GM13977 (cell line): ENCODE data around the gene ZFP36L2.

Experiments used
- DNase-seq: peaks from one replicate; pipeline ENCODE4 v3.0.0; 2012; ENCODE audit warnings: low spot score
- in situ Hi-C: fragments of 300-500 bp; cut with MboI; formaldehyde crosslinking; loops from one replicate; pipeline ENCODE4 v1.12.0; 2022; ENCODE audit warnings: low sequenced_read_pairs, low pct_unique_long_range_greater_than_20kb, mixed read lengths, inconsistent platforms; ENCODE audit not compliant: unreplicated experiment
- TF ChIP-seq, protein P1 (sequence below): IDR thresholded peaks from 2 replicates; pipeline ENCODE4 v1.5.1; 2012; ENCODE audit warnings: mild to moderate bottlenecking, control low read depth; ENCODE audit not compliant: insufficient read depth; ENCODE audit errors: extremely low read depth, missing control alignments

ZFP36L2 gene

DNA sequence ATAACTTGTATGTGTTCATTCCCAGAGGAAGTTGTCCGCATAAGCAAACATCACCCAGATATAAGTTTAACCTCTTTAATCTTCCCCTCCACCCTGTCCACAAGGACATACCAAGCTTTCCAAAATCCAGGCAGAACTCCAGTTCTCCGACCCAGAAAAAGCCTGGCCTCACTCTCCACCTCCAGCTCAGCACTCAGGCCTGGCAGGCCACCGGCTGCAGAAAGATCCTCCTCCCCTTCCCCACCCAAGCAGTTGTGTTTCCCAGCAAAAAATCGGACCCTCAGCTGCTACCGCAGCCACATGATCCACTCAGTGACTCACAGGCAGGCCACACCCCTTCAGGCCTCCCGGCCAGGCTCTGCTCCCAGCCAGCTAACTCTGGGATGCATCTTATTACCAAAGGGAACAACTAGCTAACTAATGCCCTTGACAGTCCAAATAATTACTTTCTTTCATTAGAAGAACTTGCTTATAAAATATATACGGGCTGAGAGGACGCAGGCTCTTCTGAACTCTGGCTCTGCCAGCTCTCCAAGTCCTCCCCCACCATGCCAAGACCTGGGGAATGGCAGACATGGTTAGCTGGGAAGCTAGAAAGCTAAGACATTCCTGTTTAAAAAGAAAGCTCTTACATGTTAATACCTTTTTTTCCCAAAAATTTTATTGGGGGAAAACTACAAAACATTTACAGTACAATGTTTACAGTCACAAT, 4.5 kb downstream of the ZFP36L2 start:
- DNase-seq, result no peak
- TF ChIP-seq, protein P1, sequence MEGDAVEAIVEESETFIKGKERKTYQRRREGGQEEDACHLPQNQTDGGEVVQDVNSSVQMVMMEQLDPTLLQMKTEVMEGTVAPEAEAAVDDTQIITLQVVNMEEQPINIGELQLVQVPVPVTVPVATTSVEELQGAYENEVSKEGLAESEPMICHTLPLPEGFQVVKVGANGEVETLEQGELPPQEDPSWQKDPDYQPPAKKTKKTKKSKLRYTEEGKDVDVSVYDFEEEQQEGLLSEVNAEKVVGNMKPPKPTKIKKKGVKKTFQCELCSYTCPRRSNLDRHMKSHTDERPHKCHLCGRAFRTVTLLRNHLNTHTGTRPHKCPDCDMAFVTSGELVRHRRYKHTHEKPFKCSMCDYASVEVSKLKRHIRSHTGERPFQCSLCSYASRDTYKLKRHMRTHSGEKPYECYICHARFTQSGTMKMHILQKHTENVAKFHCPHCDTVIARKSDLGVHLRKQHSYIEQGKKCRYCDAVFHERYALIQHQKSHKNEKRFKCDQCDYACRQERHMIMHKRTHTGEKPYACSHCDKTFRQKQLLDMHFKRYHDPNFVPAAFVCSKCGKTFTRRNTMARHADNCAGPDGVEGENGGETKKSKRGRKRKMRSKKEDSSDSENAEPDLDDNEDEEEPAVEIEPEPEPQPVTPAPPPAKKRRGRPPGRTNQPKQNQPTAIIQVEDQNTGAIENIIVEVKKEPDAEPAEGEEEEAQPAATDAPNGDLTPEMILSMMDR, result no peak
- in situ Hi-C loops, result loop anchor here (10.0 kb wide), 2 partner anchors 57 to 263 kb away; no protein-coding TSS in a partner anchor

DNA sequence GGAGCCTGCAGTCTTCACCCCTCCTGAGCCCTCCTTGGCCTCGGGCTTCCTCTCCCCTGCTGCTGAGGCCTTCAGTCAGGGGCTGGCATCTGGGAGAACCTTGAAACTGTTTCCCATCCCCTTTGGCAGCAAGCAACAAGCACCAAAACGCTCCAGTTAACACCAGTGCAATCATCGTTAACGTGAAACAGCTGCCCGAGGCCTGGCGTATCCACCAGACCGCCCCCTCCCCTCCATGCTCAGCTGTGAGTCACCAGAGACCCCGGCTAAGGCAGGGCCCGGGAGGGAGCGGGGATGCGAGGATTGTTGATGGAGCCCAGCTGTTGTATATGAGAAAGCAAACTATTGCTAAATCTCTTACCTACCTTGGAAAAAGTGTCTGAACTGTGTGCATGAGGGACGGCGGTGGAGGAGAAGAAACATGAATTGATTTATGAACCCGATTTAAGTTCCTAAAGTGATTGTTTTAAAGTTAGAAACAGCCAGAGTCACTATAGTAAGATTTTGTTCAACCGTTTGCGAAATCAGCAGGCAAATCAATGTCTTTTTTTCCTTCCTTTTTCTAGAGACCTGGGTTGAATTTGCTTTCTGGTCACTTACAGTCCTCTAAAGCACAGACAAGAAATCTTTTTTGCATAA, 5.2 kb downstream of the ZFP36L2 start:
- in situ Hi-C loops, result loop anchor here (10.0 kb wide), 2 partner anchors 56 to 264 kb away; no protein-coding TSS in a partner anchor

GRCh38 chr2:43220760-43221123, 5.7 kb downstream of the ZFP36L2 start:
- TF ChIP-seq, protein P1, result no peak
- in situ Hi-C loops, result loop anchor here (10.0 kb wide), 2 partner anchors 56 to 264 kb away; no protein-coding TSS in a partner anchor
- no peak for DNase-seq

More for the DNA sequence above, 5.2 kb downstream of the ZFP36L2 start:
- no peak for DNase-seq
- TF ChIP-seq, protein P1, result no peak

DNA sequence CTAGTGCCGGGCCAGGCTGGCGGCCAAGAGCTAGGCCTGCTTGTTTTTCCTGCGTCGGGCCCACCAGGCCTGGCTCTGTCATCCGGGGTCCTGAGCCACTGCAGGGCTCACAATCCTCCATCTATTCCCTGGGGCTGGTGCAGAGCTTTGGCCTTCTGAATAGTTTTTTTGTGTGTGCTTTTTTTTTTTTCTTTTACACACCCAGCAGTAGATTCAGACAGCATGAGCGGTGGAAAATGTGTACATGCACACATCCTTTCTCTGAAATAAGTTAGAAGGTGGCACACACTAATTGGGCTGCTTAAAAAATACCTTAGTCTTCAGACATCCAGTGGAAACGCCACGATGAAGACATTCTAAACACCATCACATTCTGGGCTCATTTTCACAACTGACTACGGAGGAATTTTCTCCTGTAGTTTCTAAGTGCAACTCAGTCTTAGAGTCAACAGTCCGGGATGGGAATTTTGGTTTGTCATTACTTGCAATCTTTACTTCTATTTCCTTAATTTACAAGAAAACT, 6.1 kb downstream of the ZFP36L2 start:
- TF ChIP-seq, protein P1, result no peak
- in situ Hi-C loops, result loop anchor here (10.0 kb wide), 2 partner anchors 55 to 265 kb away; no protein-coding TSS in a partner anchor
- no peak for DNase-seq

DNA sequence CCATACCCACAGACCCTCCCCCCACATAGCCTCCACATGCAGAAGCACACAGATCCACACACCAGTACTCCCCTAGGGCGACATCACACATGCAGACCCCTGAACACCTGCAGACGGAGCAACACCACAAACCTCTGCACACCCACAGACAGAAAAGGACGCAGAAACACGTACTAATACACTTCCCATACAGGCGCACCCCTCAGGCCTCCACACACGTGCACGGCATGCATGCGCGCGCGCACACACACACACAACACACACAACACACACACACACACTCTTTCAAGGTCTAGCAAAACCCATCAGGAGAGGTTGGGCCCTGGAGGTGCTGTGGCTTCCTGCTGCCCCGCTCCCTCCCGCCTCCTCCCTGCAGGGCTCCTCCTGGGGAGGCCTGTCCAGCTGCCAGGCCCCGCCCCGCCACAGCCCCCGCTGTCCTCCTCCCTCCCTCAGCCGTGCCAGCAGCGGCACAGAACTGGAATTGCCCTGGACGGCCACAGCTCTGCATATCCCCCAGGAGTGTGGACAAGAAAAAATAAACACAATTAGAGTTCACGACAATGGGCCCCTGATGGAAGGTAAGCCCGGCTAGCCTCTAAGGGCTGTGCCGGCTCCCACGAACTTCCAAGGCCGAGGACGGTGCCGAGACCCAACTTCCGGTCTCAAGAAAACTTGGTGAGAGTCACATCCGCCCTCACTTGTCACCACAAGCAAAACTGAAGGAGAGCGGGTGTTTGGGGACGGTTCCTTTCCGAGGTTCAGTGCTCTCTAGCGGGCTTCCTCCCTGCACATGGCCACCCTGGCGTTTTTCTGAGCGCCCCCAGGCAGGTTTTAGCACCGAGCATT, 6.8 kb downstream of the ZFP36L2 start:
- DNase-seq, result peak; percentile 82
- in situ Hi-C loops, result loop anchor here (10.0 kb wide), 2 partner anchors 55 to 265 kb away; no protein-coding TSS in a partner anchor

More for the DNA sequence above, 6.8 kb downstream of the ZFP36L2 start:
- TF ChIP-seq, protein P1, result no peak
